HFF-Myc (cell line): ENCODE data around the gene PHETA2.

Source experiments
- DNase-seq: peaks from one replicate; pipeline ENCODE4 v3.0.0-alpha.2; 2011; ENCODE audit warnings: low read depth; ENCODE audit errors: extremely low read depth
- H3K4me3 ChIP-seq: replicated peaks from 2 replicates; pipeline ENCODE4 v1.5.1; 2011; ENCODE audit warnings: low read depth, mild to moderate bottlenecking, control low read depth, low read length
- TF ChIP-seq, protein P1 (sequence below): IDR thresholded peaks from 2 replicates; pipeline ENCODE4 v1.5.1; 2012; ENCODE audit warnings: mild to moderate bottlenecking, low read depth, low read length, control low read depth; ENCODE audit errors: missing control alignments

The PHETA2 gene

DNA sequence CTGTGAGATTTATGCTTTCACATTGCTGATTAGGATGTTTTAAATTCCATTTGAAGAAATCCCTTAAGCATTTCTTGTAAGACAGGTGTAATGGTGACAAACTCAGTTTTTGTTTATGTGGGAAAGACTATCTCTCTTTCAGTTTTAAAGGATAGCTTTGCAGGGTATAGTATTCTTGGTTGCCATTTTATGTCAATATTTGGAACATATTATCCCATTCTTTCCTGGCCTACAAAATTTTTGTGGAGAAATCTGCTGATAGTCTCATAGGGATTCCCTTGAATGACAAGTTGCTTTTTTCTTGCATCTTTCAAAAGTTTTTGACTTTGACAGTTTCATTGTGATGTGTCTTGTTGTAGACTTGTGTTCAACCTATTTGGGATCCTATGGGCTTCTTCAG lies 32.3 kb upstream of the PHETA2 start:
- H3K4me3 ChIP-seq, result no peak overlapping the region
- no peak for DNase-seq
- TF ChIP-seq, protein P1, sequence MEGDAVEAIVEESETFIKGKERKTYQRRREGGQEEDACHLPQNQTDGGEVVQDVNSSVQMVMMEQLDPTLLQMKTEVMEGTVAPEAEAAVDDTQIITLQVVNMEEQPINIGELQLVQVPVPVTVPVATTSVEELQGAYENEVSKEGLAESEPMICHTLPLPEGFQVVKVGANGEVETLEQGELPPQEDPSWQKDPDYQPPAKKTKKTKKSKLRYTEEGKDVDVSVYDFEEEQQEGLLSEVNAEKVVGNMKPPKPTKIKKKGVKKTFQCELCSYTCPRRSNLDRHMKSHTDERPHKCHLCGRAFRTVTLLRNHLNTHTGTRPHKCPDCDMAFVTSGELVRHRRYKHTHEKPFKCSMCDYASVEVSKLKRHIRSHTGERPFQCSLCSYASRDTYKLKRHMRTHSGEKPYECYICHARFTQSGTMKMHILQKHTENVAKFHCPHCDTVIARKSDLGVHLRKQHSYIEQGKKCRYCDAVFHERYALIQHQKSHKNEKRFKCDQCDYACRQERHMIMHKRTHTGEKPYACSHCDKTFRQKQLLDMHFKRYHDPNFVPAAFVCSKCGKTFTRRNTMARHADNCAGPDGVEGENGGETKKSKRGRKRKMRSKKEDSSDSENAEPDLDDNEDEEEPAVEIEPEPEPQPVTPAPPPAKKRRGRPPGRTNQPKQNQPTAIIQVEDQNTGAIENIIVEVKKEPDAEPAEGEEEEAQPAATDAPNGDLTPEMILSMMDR, result no peak

DNA sequence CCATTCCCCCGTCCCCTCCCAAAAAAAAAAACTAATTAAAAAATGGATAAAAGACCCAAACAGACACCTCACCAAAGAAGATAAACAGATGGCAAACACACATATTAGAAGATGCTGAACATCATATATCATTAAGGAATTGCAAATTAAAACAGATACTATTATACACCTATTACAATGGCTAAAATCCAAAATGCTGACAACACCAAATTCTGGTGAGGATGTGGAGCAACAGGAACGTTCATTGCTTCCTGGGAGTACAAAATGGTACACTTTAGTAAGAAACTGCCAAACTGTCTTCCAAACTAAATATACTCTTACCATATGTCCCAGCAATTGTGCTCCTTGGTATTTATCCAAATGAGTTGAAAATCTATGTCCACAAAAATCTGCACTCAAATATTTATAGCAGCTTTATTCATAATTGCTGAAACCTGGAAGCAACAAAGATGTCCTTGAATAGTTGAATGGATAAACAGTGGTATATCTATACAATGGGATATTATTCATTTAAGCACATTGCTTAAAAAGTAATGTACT lies 23.3 kb upstream of the PHETA2 start:
- no peak for DNase-seq
- TF ChIP-seq, protein P1, result no peak
- H3K4me3 ChIP-seq, result no peak overlapping the region

DNA sequence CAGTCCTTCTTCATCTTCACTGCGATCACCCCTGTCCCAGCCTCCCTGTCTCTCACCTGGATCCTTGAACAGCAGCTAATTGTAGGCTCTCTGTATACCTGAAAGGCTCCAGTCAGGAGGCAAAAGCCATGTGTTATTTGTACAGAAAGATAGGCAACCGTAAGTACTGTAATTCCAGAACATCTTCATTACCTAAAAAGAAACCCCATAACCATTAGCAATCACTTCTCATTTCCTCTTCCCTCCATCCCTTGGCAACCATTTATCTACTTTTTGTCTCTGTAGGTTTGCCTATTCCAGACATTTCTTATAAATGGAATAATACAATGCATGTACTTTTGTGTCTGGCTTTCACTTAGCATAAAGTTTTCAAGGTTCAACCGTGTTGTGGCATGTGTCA lies 21.3 kb upstream of the PHETA2 start:
- TF ChIP-seq, protein P1, result no peak
- DNase-seq, result no peak
- H3K4me3 ChIP-seq, result no peak overlapping the region

DNA sequence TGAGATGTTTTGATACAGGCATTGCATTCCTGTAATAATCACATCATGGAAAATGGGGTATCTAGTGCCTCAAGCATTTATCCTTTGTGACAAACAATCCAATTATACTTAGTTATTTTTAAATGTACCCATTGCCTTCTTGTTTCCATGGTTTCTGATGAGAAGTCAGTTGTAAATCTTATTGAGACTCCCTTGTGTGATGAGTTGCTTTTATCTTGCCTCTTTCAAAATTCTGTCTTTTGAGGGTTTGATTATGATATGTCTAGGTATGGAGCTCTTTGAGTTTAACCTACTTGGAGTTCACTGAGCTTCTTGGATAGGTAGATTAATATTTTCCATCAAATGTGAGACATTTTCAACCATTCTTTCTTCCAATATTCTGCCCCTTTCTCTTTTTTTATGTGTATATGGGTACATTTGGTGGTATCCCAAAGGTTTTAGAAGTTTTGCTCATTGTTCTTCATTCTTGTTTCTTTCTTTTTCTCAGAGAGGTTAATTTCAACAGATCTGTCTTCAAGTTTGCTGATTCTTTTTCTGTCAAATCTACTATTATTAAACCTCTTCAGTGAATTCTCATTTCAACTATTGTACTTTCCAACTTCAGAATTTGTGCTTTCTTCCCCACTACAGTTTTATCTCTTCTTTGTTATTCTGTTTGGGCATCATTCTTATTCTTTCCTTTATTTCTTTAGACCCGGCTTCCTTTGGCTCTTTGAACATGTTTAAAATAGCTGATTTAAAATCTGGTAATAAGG lies 17.1 kb upstream of the PHETA2 start:
- TF ChIP-seq, protein P1, result no peak
- H3K4me3 ChIP-seq, result no peak overlapping the region
- no peak for DNase-seq

DNA sequence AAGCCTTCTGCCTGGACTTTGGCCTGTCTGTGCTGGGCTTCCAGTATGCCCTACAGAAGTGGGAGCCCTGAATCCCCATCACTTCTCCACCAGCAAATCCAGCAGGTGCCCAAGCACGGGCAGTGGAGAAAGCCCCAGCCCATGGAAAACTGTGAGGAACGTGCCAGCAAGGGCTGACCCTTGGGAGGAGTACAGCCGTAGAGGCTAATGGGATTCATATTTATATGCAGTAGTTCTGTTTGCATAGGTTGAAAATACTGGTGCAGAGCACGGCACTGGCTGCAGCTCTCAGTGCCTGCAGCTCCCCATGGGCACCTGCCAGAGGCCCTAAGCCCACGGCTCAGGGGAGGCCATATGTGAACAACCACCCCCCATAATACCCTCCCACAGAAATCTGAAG lies 13.6 kb upstream of the PHETA2 start:
- DNase-seq, result no peak
- TF ChIP-seq, protein P1, result no peak
- H3K4me3 ChIP-seq, result no peak overlapping the region

DNA sequence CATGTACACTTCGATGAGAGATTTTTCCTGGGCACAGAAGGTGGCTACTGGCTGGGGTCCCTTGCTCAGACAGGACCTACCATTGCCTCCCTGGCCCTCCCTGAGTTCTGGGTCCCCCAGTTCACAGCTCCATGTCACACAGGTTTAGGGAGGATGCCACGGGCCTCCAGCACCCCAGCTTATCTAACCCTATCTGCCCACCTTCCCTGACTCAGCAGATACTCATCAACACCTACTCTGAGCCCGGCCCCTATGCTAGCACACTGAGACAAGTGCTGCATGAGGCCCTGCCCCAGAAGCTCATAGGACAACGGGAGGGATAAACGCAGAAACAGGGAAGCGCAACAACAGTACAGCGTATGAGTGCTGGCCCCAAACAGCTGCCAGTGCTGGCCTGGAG lies 13.0 kb upstream of the PHETA2 start:
- H3K4me3 ChIP-seq, result no peak overlapping the region
- DNase-seq, result no peak
- TF ChIP-seq, protein P1, result no peak

DNA sequence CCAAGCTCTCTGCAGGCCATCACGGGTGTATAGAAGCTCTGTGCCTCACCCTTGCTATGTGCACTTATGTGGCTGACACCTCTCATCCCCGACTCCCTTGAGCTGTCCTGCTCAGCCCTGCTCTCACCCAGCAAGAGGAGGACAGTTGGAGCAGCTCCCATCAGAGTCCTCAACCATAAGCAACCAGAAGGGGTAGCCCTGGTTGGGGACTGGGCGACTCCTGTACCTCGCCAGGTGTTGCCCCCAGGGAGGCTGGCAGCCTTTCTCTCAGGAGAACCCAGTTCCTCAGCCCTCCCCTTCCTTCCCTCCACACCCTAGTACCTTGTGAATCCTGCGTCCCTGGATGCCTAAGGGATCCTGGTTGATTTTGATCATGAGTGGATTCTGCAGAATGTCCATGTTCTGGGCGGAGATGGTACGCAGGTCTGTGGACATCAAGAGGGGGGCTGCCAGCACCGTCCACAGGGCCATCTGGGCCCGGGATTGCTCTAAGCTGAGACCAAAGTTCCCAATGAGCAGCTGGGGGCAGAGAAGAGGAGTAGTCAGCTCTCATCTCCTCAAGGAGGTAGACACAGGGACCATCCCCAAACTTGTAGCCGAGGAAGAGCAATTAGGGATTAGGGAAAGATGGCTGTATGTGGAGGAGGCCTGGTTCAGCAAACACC lies 11.4 kb upstream of the PHETA2 start:
- no peak overlapping the region for H3K4me3 ChIP-seq
- TF ChIP-seq, protein P1, result no peak
- no peak for DNase-seq
